Right lobe of liver (tissue), 6 donors: Measurements from ENCODE around the gene C5AR2. TPM values are rescaled to one million over a fixed set of nuclear protein-coding genes. Genes with fewer than 3 reads are reported as not detected.
A peak's percentile ranks its signal among the peaks of the same experiment; 100 is the strongest.
"Not testable (repeated sequence)": the region's sequence is repeated elsewhere in the genome, so short reads cannot be mapped to it uniquely, and the experiment has no call there.

ENCODE experiments used
- ATAC-seq, 4 donors: fragments of 200-7000 bp; cut with Tn5 transposase; one replicate each; pipeline ENCODE4 v1.9.1; 2020; ENCODE audit warnings: mild to moderate bottlenecking in 4 of 4, moderate library complexity in 4 of 4
- DNase-seq, 3 donors: peaks; one replicate each; pipeline ENCODE4 v3.0.0-alpha.2; 2020
- H3K27ac ChIP-seq, 3 donors: fragments of 200-600 bp; one replicate each; pipeline ENCODE4 v1.8.0; 2022
- H3K27me3 ChIP-seq, 2 donors: fragments of 200-600 bp; one replicate each; pipeline ENCODE4 v1.8.0; 2022
- H3K36me3 ChIP-seq, 4 donors: fragments of 200-600 bp; sonication (generic) in 1 of 4; one replicate each; pipeline versions ENCODE4 v1.5.1 to v1.8.0; 2017 to 2022; ENCODE audit warnings: control low read depth in 1 of 4
- H3K4me1 ChIP-seq, 4 donors: fragments of 200-600 bp; sonication (generic) in 1 of 4; one replicate each; pipeline versions ENCODE4 v1.5.1 to v1.8.0; 2017 to 2022; ENCODE audit warnings: control low read depth in 1 of 4
- H3K4me3 ChIP-seq, 3 donors: fragments of 200-600 bp; one replicate each; pipeline ENCODE4 v1.8.0; 2022
- H3K9me3 ChIP-seq, 4 donors: fragments of 200-600 bp; sonication (generic) in 1 of 4; one replicate each; pipeline versions ENCODE4 v1.5.1 to v1.8.0; 2017 to 2022; ENCODE audit warnings: control low read depth in 1 of 4
- CTCF ChIP-seq, 4 donors: fragments of 200-600 bp in 3 of 4; fragments of 450-650 bp in 1 of 4; IDR thresholded peaks; one replicate each; pipeline versions ENCODE4 v1.5.1 to v1.8.0; 2016 to 2022; ENCODE audit warnings: antibody characterized with exemption in 4 of 4, mild to moderate bottlenecking in 2 of 4
- POLR2A ChIP-seq: fragments of 450-650 bp; IDR thresholded peaks from one replicate; pipeline ENCODE4 v1.6.1; 2017; ENCODE audit warnings: antibody characterized with exemption, mild to moderate bottlenecking
- WGBS: methylation state at CpG from one replicate; pipeline ENCODE4 v1.1.6; 2018; ENCODE audit warnings: low coverage, low lambda C conversion rate; ENCODE audit not compliant: insufficient coverage; ENCODE audit errors: missing lambda C conversion rate; 5-methylcytosine and 5-hydroxymethylcytosine counted together
- intact Hi-C, 2 donors: fragments of 100-400 bp; cut with DNase I; formaldehyde crosslinking; loops; one replicate each; pipeline versions ENCODE4 v1.11.2 to v1.14.1; 2022
- total RNA-seq, 6 experiments: library from RNA; depleted of rRNA in 2 of 6; stranded (reverse); fragments of >200 nt in 2 of 6; fragmentation: NEBNext Ultra II Directional in 3 of 6; extraction: Animal tissue kit (Norgen Biotek cat#: 25700) in 3 of 6; gene quantifications; one replicate each; pipeline versions ENCODE4 v1.1.0 to v1.2.4, GENCODE V29; 2016 to 2023
- donor health status: DM: no; HTN: yes; CAD: no.
- donor health status: DM: no; HTN: no; CAD: no.
- donor health status: DM: no; HTN: no; CAD: no.
- donor health status: DM: no; HTN: yes; CAD: no.
- donor health status: DM: no; HTN: yes; CAD: no.

Gene C5AR2
- total RNA-seq, 6 experiments from 2014 or later: 1.1 to 6.6 (median 3.7) TPM

DNA sequence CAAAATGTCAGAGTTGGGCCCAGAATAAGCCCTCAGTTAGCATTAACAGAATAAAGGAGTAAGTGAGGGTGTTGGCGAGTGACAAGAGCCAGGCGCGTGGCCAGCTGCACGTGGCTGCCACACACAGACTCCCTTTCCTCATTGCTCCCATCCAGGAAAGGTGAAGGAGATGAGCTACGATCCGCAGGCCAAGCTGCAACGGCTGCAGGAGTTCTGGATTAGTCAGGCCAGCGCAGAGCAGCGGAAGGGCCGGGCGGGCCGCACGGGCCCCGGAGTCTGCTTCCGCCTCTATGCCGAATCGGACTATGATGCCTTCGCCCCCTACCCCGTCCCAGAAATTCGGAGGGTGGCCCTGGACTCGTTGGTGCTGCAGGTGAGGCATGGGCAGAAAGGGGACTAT lies 30.3 kb downstream of the C5AR2 start:
- no peak for ATAC-seq
- no peaks in the 10 kb centered on the region for H3K9me3 ChIP-seq
- no peaks in the 10 kb centered on the region for H3K4me1 ChIP-seq
- no peak overlapping the region for H3K27ac ChIP-seq
- intact Hi-C loops: no loop called here
- no peaks in the 10 kb centered on the region for H3K27me3 ChIP-seq
- peaks cover 4 to 83% (median 30%) of the 10 kb centered on the region in 4 donors for H3K36me3 ChIP-seq
- TF ChIP-seq CTCF (IDR thresholded peaks at IDR 0.05) (no peak), POLR2A (no peak)
- no peak overlapping the region for H3K4me3 ChIP-seq
- DNase-seq: no peak
- 91% methylated on average over 4 of the region's 21 CpGs for WGBS

DNA sequence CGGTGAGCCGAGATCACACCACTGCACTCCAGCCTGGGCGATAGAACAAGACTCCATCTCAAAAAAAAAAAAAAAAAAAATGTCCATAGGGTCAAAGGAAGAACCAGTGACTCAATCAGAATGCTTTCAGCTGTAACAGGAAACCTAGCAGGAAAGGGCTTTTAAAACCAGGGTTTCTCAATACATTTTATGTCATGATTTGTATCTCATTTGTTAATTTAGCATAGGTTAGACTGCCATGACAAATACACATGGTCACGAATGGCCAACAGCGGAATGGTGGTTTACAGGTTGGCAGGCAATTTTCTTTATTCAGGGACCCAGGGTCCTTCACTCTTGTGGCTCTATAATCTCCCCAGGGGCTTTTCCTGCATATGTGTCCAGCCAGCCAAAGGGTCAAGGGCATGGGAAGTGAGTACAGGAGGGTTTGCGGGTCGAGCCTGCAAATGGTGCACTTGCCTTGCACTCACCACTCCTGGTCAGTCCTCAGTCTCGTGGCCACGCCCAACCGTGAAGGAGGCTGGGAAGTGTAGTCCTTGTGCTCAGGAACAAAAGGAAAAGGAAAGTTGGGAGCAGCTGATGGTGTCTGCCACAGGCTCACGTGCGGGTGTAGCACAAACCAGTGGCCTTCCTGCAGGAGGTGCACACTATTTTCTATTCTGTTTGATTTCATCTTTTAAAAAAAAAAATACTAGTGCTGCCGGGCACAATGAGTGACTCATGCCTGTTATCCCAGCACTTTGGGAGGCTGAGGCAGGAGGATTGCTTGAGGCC lies 32.0 kb downstream of the C5AR2 start:
- intact Hi-C loops: no loop called here
- Histone ChIP-seq H3K9me3 (no peaks in the 10 kb centered on the region), H3K4me1 (peaks cover 0 to 4% (median 2%) of the 10 kb centered on the region in 4 donors), H3K27me3 (no peaks in the 10 kb centered on the region), H3K27ac (peak overlapping the region in 1 of 3 donors; percentile 1), H3K4me3 (no peak overlapping the region), H3K36me3 (peaks cover 0 to 67% (median 26%) of the 10 kb centered on the region in 4 donors)
- 78% methylated on average over 11 of the region's 13 CpGs for WGBS
- TF ChIP-seq POLR2A (no peak), CTCF (IDR thresholded peaks at IDR 0.05) (no peak)
- ATAC-seq (peak; percentile 34 to 78 (median 55)), DNase-seq (no peak)

- DNase-seq: not testable (repeated sequence)
- peaks cover 0 to 61% (median 22%) of the 10 kb centered on the region in 4 donors for H3K36me3 ChIP-seq
These were observed 33.5 kb downstream of the C5AR2 start for GRCh38 chr19:47365455-47365854.

GRCh38 chr19:47370045-47370611 lies 38.2 kb downstream of the C5AR2 start:
- ATAC-seq (peak; percentile 38 to 49 (median 40)), DNase-seq (peak in 1 of 3 donors; percentile 61)
- H3K36me3 ChIP-seq: peaks cover 0 to 55% (median 21%) of the 10 kb centered on the region in 4 donors
- no peak overlapping the region for H3K4me3 ChIP-seq
- 51% methylated on average over 3 of the region's 10 CpGs for WGBS
- intact Hi-C loops: no loop called here
- H3K27me3 ChIP-seq: no peaks in the 10 kb centered on the region
- TF ChIP-seq CTCF (IDR thresholded peaks at IDR 0.05): no peak
- no peak for TF ChIP-seq POLR2A
- H3K4me1 ChIP-seq: peaks cover 0 to 8% (median 2%) of the 10 kb centered on the region in 4 donors
- H3K9me3 ChIP-seq: no peaks in the 10 kb centered on the region
- H3K27ac ChIP-seq: no peak overlapping the region

More at GRCh38 chr19:47365455-47365854, 33.5 kb downstream of the C5AR2 start:
- WGBS: no CpG with 5 or more reads among the region's 10 CpGs
- H3K27me3 ChIP-seq, H3K9me3 ChIP-seq, ATAC-seq, H3K4me1 ChIP-seq, intact Hi-C loops, H3K4me3 ChIP-seq, H3K27ac ChIP-seq: not testable (repeated sequence)

DNA sequence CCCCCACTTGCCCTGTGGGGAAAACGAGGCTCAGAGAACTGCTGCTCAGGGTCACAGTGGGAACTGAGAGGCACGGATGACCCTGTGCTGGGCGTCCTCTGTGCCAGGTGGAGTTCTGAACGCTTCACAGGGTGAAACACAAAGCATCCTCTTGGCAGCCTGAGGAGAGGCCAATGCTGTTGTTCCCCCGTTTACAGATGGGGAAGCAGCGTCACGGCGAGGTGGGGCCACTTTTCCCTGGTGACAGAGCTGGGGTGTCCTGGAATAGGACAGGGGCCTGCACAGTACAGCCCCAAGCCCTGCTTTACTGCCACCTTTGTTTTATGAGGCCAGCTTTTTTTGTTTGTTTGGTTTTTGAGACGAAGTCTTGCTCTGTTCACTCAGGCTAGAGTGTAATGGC lies 39.3 kb downstream of the C5AR2 start:
- TF ChIP-seq POLR2A: no peak
- no peak for TF ChIP-seq CTCF (IDR thresholded peaks at IDR 0.05)
- Histone ChIP-seq H3K4me3 (no peak overlapping the region), H3K27me3 (no peaks in the 10 kb centered on the region), H3K27ac (no peak overlapping the region), H3K36me3 (peaks cover 0 to 65% (median 21%) of the 10 kb centered on the region in 4 donors), H3K9me3 (no peaks in the 10 kb centered on the region), H3K4me1 (peaks cover 0 to 12% (median 2%) of the 10 kb centered on the region in 4 donors)
- ATAC-seq: no peak
- WGBS: 87% methylated on average over 3 of the region's 9 CpGs
- intact Hi-C loops: no loop called here
- no peak for DNase-seq
